ENCODE measurements around the gene XYLT1.

Gene XYLT1

DNA sequence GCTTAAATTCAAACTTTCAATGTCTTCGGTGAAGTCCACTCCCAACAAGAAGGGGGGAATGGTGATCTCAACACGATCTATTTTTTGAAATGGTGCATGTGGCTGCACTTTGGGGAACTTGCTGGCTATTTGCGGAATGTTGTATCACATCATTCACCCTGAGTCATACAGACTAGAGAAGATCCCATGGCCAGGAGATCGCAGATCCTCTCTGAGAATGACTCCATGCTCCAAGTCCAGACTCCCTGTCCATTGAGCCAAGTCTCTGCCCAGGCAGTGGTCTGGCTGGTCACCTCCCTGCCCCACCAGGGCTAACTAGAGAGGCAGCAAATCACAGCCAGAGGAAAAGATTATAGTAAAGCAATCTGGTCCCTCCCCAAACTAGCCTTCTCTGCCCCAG, 120.6 kb downstream of the XYLT1 start:
- CTCF ChIA-PET: no interaction called here
- no peak for TF ChIP-seq ELF4 (IDR thresholded peaks at IDR 0.05)
- no peak for TF ChIP-seq FOXK2 (IDR thresholded peaks at IDR 0.05)
- TF ChIP-seq LEF1 (IDR thresholded peaks at IDR 0.05; ENCODE audit: borderline replicate concordance): no peak
- no peak for TF ChIP-seq FOXM1 (IDR thresholded peaks at IDR 0.05; ENCODE audit: borderline replicate concordance)
- no peak for TF ChIP-seq FOXA1 (IDR thresholded peaks at IDR 0.05)
- no peak for TF ChIP-seq BHLHE40 (IDR thresholded peaks at IDR 0.05; ENCODE audit: borderline replicate concordance)
- no peak for TF ChIP-seq HDGF (IDR thresholded peaks at IDR 0.05; ENCODE audit: borderline replicate concordance)
- TF ChIP-seq L3MBTL2 (conservative IDR thresholded peaks at IDR 0.05): no peak
- no peak for TF ChIP-seq SP1 (IDR thresholded peaks at IDR 0.05)
- no peak for TF ChIP-seq TARDBP (IDR thresholded peaks at IDR 0.05)
- no peak for TF ChIP-seq ARNT (IDR thresholded peaks at IDR 0.05)
- no peak for TF ChIP-seq SUZ12 (IDR thresholded peaks at IDR 0.05)
- no peak for TF ChIP-seq NFRKB (IDR thresholded peaks at IDR 0.05)
- TF ChIP-seq, protein P1, sequence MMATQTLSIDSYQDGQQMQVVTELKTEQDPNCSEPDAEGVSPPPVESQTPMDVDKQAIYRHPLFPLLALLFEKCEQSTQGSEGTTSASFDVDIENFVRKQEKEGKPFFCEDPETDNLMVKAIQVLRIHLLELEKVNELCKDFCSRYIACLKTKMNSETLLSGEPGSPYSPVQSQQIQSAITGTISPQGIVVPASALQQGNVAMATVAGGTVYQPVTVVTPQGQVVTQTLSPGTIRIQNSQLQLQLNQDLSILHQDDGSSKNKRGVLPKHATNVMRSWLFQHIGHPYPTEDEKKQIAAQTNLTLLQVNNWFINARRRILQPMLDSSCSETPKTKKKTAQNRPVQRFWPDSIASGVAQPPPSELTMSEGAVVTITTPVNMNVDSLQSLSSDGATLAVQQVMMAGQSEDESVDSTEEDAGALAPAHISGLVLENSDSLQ (IDR thresholded peaks at IDR 0.05): no peak
- TF ChIP-seq CTBP1 (IDR thresholded peaks at IDR 0.05; ENCODE audit: borderline replicate concordance): no peak
- no peak for TF ChIP-seq ZNF384 (IDR thresholded peaks at IDR 0.05)
- POLR2A ChIA-PET: no interaction called here
- DNase-seq (ENCODE audit: extremely low spot score): no peak

DNA sequence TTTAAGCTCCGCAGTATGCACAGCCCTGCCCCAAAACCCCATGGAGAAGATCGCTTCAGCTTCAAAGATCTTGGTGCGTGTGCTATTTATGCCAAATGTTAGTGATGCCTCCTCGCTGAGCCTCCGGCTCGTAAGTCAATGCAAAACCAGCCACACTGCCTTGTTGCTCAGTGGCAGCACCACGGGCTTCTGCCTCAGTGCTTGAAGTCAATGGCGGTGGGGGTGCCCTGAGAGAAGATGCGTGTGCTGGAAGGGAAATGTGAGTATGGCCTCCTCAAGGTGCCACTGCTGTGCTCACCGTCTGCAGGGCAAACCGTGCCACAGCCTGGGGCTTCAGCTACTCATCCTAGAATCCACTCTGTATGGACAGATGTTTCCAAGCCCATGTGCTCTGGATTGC, 121.9 kb downstream of the XYLT1 start:
- ChIA-PET CTCF (no interaction called here), POLR2A (no interaction called here)
- no peak for TF ChIP-seq FOXK2 (IDR thresholded peaks at IDR 0.05)
- TF ChIP-seq ELF4 (IDR thresholded peaks at IDR 0.05): no peak
- TF ChIP-seq TARDBP (IDR thresholded peaks at IDR 0.05): no peak
- no peak for TF ChIP-seq NFRKB (IDR thresholded peaks at IDR 0.05)
- no peak for TF ChIP-seq ARNT (IDR thresholded peaks at IDR 0.05)
- TF ChIP-seq SUZ12 (IDR thresholded peaks at IDR 0.05): no peak
- TF ChIP-seq, protein P1 (IDR thresholded peaks at IDR 0.05): no peak
- no peak for DNase-seq (ENCODE audit: extremely low spot score)

DNA sequence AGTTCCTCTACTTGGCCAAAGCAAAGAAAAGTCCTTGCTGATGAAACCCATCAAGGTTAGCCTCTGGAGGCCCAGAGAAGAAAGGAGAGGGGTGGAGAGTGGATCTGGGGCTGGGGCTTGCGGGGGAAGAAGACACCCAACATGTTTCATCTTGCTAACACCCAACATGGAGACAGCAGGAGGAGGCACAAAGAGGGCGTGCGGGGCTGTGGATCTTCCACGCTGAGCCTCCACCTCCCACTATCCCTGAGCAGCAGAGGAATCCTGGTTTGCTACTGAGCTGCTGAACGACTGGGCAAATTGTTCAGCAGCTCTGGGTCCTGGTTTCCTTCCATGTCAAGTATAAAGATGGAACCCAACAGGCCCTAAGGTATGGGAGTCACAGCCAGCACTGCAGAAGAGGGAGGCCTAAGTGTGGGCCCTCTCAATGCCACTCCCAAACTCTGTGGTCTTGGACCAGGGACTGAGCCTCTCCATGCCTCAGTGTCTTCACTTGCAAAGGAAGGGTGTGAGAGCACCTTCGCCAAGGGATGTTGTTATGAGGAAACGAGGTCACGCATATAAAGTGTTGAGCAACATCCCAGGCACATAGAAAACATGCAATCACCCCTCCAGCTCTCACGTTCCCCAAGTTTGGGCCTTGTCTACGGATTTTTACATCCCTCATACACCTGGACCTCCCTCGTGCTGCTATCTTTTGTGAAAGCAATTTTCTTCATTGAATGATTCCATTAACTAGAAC, 122.5 kb downstream of the XYLT1 start:
- POLR2A ChIA-PET: no interaction called here
- CTCF ChIA-PET: interaction anchor here (0.6 kb wide), 1 partner anchor 10 kb away, joined by 3 read pairs; no protein-coding TSS in a partner anchor
- TF ChIP-seq, protein P1 (IDR thresholded peaks at IDR 0.05): no peak
- no peak for TF ChIP-seq ARNT (IDR thresholded peaks at IDR 0.05)
- TF ChIP-seq ZNF384 (IDR thresholded peaks at IDR 0.05): no peak
- no peak for TF ChIP-seq FOXA1 (IDR thresholded peaks at IDR 0.05)
- TF ChIP-seq LEF1 (IDR thresholded peaks at IDR 0.05; ENCODE audit: borderline replicate concordance): no peak
- TF ChIP-seq BHLHE40 (IDR thresholded peaks at IDR 0.05; ENCODE audit: borderline replicate concordance): no peak
- TF ChIP-seq L3MBTL2 (conservative IDR thresholded peaks at IDR 0.05): no peak
- TF ChIP-seq NFRKB (IDR thresholded peaks at IDR 0.05): no peak
- TF ChIP-seq FOXM1 (IDR thresholded peaks at IDR 0.05; ENCODE audit: borderline replicate concordance): no peak
- no peak for TF ChIP-seq FOXK2 (IDR thresholded peaks at IDR 0.05)

DNA sequence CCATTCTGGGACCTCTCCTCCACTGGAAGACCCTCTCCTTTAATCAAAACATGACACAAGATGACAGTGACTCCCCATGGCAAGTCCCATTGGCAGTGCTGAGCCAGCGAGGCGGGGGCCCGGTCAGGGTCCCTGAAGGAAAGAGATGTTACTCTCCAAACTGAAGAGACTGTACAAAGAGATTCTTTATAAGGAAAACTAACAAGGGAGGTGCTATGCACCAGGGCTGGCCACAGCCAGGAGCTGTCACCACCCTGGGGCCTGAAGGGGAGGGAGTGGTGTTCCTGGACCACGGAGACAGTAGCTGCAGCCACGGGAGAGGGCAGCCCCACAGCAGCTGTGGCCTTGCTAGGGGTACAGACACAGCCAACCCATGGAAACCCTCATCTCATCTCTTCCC, 123.1 kb downstream of the XYLT1 start:
- TF ChIP-seq ARNT (IDR thresholded peaks at IDR 0.05): no peak
- TF ChIP-seq HDGF (IDR thresholded peaks at IDR 0.05; ENCODE audit: borderline replicate concordance): no peak
- no peak for TF ChIP-seq FOXA1 (IDR thresholded peaks at IDR 0.05)
- no peak for TF ChIP-seq LEF1 (IDR thresholded peaks at IDR 0.05; ENCODE audit: borderline replicate concordance)
- no peak for TF ChIP-seq SP1 (IDR thresholded peaks at IDR 0.05)
- TF ChIP-seq NFRKB (IDR thresholded peaks at IDR 0.05): no peak
- TF ChIP-seq, protein P1 (IDR thresholded peaks at IDR 0.05): no peak
- no peak for TF ChIP-seq BHLHE40 (IDR thresholded peaks at IDR 0.05; ENCODE audit: borderline replicate concordance)
- no peak for TF ChIP-seq L3MBTL2 (conservative IDR thresholded peaks at IDR 0.05)
- no peak for TF ChIP-seq FOXM1 (IDR thresholded peaks at IDR 0.05; ENCODE audit: borderline replicate concordance)
- TF ChIP-seq ZNF384 (IDR thresholded peaks at IDR 0.05): no peak
- no peak for TF ChIP-seq FOXK2 (IDR thresholded peaks at IDR 0.05)
- no peak for TF ChIP-seq ELF4 (IDR thresholded peaks at IDR 0.05)
- no peak for TF ChIP-seq SUZ12 (IDR thresholded peaks at IDR 0.05)
- no peak for TF ChIP-seq TARDBP (IDR thresholded peaks at IDR 0.05)
- ChIA-PET POLR2A (no interaction called here), CTCF (interaction anchor here (0.6 kb wide), 1 partner anchor 10 kb away, joined by 3 read pairs; no protein-coding TSS in a partner anchor)
- DNase-seq (ENCODE audit: extremely low spot score): no peak

More for the DNA sequence above, 122.5 kb downstream of the XYLT1 start:
- DNase-seq (ENCODE audit: extremely low spot score): no peak

DNA sequence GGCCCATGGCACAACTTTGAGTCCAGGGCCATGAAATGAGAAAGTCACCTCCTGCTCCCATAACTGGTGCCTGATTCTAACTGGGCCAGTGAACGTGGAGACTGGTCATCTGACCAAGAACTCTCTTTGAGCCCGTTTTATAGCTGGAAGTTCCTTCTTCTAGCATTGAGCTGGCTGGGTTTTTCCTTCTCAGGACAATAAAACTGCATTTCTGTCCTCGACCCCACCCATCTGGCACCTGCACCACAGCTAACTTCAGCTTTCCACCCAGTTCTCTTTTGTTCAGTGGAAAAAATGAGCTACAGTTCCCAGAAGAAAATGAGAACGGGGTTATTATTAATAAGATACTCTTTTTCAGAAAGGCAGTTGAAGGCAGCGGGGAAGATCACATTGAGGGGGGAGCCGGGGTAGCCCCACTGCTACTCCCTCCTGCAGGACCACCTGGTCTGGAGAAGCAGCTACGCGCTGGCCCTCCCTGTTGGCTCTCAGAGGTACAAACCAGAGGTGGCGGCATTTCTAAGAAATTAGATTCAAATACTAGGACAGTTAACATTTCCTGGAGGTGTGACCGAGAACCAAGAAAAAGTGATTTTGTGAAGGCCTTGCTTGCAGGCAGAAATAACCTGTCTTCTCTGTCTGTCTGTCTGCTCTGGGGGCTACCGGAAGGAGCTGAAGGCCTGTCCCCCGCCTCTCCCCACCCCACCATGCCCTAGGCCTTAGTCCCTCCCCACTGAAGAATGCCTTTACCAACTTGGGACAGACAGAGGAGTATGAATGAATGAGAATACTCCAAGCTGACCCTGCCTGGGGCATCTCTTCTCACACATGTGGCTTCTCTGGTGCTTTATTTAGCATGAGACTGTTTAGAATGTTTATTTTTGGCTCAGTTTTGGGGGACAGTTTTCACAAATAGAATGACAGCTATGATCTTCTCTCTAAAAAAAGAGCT, 123.9 kb downstream of the XYLT1 start:
- TF ChIP-seq HDGF (IDR thresholded peaks at IDR 0.05; ENCODE audit: borderline replicate concordance) (no peak), TARDBP (IDR thresholded peaks at IDR 0.05) (no peak), FOXA1 (IDR thresholded peaks at IDR 0.05) (no peak), BHLHE40 (IDR thresholded peaks at IDR 0.05; ENCODE audit: borderline replicate concordance) (no peak), FOXK2 (IDR thresholded peaks at IDR 0.05) (no peak)
- TF ChIP-seq, protein P1 (IDR thresholded peaks at IDR 0.05): no peak
- no peak for DNase-seq (ENCODE audit: extremely low spot score)
- ChIA-PET CTCF (no interaction called here), POLR2A (no interaction called here)
